HepG2 (cell line): ENCODE measurements around the gene KDM8. TPM values are rescaled to one million over a fixed set of nuclear protein-coding genes. Genes with fewer than 3 reads are reported as not detected.

ENCODE experiments used
- ATF2 ChIP-seq: sonication (generic); formaldehyde crosslinking; IDR thresholded peaks from 2 replicates; pipeline ENCODE4 v1.4.0; 2020; ENCODE audit warnings: missing genetic modification reagents
- CBFB ChIP-seq: sonication (generic); formaldehyde crosslinking; IDR thresholded peaks from 2 replicates; pipeline ENCODE4 v1.4.0; 2020; ENCODE audit warnings: missing genetic modification reagents
- CTCF ChIP-seq: sonication (generic); formaldehyde crosslinking; IDR thresholded peaks from 2 replicates; pipeline ENCODE4 v1.5.0; 2020; ENCODE audit warnings: mild to moderate bottlenecking, missing genetic modification reagents, moderate library complexity
- DBP ChIP-seq: sonication (generic); formaldehyde crosslinking; IDR thresholded peaks from 2 replicates; pipeline ENCODE4 v1.4.0; 2020; ENCODE audit warnings: missing genetic modification reagents; ENCODE audit errors: not compliant biosample characterization
- EEA1 ChIP-seq: sonication (generic); formaldehyde crosslinking; IDR thresholded peaks from 2 replicates; pipeline ENCODE4 v1.5.1; 2020; ENCODE audit warnings: mild to moderate bottlenecking, missing genetic modification reagents, borderline replicate concordance
- HCFC1 ChIP-seq: fragments of 150-350 bp; IDR thresholded peaks from 2 replicates; pipeline ENCODE4 v1.6.1; 2014; ENCODE audit warnings: low read depth, low read length
- HNF4A ChIP-seq: sonication (generic); formaldehyde crosslinking; IDR thresholded peaks from 2 replicates; pipeline ENCODE4 v1.4.0; 2020; ENCODE audit warnings: missing genetic modification reagents
- KAT8 ChIP-seq: IDR thresholded peaks from 2 replicates; pipeline ENCODE4 v1.6.1; 2016; ENCODE audit warnings: missing genetic modification reagents, missing compliant biosample characterization
- KDM6A ChIP-seq: IDR thresholded peaks from 2 replicates; pipeline ENCODE4 v1.6.1; 2016; ENCODE audit warnings: low read depth
- KLF9 ChIP-seq: IDR thresholded peaks from 2 replicates; pipeline ENCODE4 v1.6.1; 2016; ENCODE audit warnings: low read depth
- MAFG ChIP-seq: sonication (generic); formaldehyde crosslinking; IDR thresholded peaks from 2 replicates; pipeline ENCODE4 v1.5.1; 2020; ENCODE audit warnings: mild to moderate bottlenecking, missing genetic modification reagents
- TCF7L2 ChIP-seq: IDR thresholded peaks from 2 replicates; pipeline ENCODE4 v1.6.1; 2011; ENCODE audit warnings: mild to moderate bottlenecking, low read depth, low read length, moderate library complexity
- TGIF2 ChIP-seq: IDR thresholded peaks from 2 replicates; pipeline ENCODE4 v1.6.1; 2016; ENCODE audit warnings: control low read depth, missing compliant biosample characterization
- THRA ChIP-seq: sonication (generic); formaldehyde crosslinking; IDR thresholded peaks from 2 replicates; pipeline ENCODE4 v1.4.0; 2020; ENCODE audit warnings: missing genetic modification reagents, borderline replicate concordance
- ZBTB37 ChIP-seq: sonication (generic); formaldehyde crosslinking; IDR thresholded peaks from 2 replicates; pipeline ENCODE4 v1.4.0; 2020; ENCODE audit warnings: mild to moderate bottlenecking, missing genetic modification reagents
- ZC3H4 ChIP-seq: sonication (generic); formaldehyde crosslinking; IDR thresholded peaks from 2 replicates; pipeline ENCODE4 v1.4.0; 2020; ENCODE audit warnings: missing genetic modification reagents, borderline replicate concordance
- ZKSCAN8 ChIP-seq: IDR thresholded peaks from 2 replicates; pipeline ENCODE4 v1.6.1; 2016; ENCODE audit warnings: borderline replicate concordance, missing genetic modification reagents, missing compliant biosample characterization
- ZNF232 ChIP-seq: sonication (generic); formaldehyde crosslinking; IDR thresholded peaks from 2 replicates; pipeline ENCODE4 v1.4.0; 2020; ENCODE audit warnings: missing genetic modification reagents, borderline replicate concordance
- ZNF296 ChIP-seq: sonication (generic); formaldehyde crosslinking; conservative IDR thresholded peaks from 2 replicates; pipeline ENCODE4 v1.5.0; 2020; ENCODE audit warnings: mild to moderate bottlenecking, missing genetic modification reagents
- ZNF329 ChIP-seq: sonication (generic); formaldehyde crosslinking; IDR thresholded peaks from 2 replicates; pipeline ENCODE4 v1.9.0; 2021; ENCODE audit warnings: low read depth, mild to moderate bottlenecking, missing genetic modification reagents
- ZNF512 ChIP-seq: sonication (generic); formaldehyde crosslinking; IDR thresholded peaks from 2 replicates; pipeline ENCODE4 v1.4.0; 2020; ENCODE audit warnings: mild to moderate bottlenecking, missing genetic modification reagents
- ZNF768 ChIP-seq: sonication (generic); formaldehyde crosslinking; IDR thresholded peaks from 2 replicates; pipeline ENCODE4 v1.4.0; 2020; ENCODE audit warnings: missing genetic modification reagents
- polyA plus RNA-seq, 8 experiments: library from polyadenylated mRNA; depleted of rRNA in 3 of 8; stranded (reverse) in 7 of 8; unstranded in 1 of 8; fragments of >200 nt; fragmentation: Illumina TruSeq in 4 of 8; extraction: Trizol in 4 of 8; gene quantifications; 2 replicates each; pipeline versions ENCODE4 v1.2.1 to v1.2.3, GENCODE V29; 2011 to 2016; ENCODE audit warnings: low read depth in 4 of 8, missing spikeins in 1 of 8, mixed read lengths in 1 of 8; ENCODE audit not compliant: insufficient read depth in 1 of 8
- total RNA-seq, 5 experiments: library from RNA; depleted of rRNA; stranded (reverse); fragments of >200 nt; fragmentation: Illumina TruSeq; extraction: Trizol; gene quantifications; 2 replicates each; pipeline ENCODE4 v1.2.3, GENCODE V29; 2016; ENCODE audit warnings: low read depth in 1 of 5

The KDM8 gene
- total and polyA plus RNA-seq, 2 of the 13 experiments (the other 11 are each of a cell fraction or from before 2014, with no cell fraction given) = 3.3 to 8.6 TPM

- no peak for TF ChIP-seq CTCF (CRISPR knock-in tag)
- no peak for TF ChIP-seq KLF9 (CRISPR knock-in tag)
- no peak for TF ChIP-seq TGIF2 (CRISPR knock-in tag)
- TF ChIP-seq ZBTB37 (CRISPR knock-in tag) = no peak
- TF ChIP-seq KAT8 (CRISPR knock-in tag) = peak; percentile 52
- TF ChIP-seq THRA (CRISPR knock-in tag) = no peak
- TF ChIP-seq ZNF768 (CRISPR knock-in tag) = no peak; the same call in 1 of the 2 replicates
- TF ChIP-seq MAFG = no peak
- TF ChIP-seq HCFC1 = no peak
- no peak for TF ChIP-seq ZNF232 (CRISPR knock-in tag)
- TF ChIP-seq ZNF329 = no peak
- no peak for TF ChIP-seq DBP (CRISPR knock-in tag)
- TF ChIP-seq ZC3H4 (CRISPR knock-in tag) = no peak
- TF ChIP-seq CBFB (CRISPR knock-in tag) = no peak
- no peak for TF ChIP-seq ZNF512
- TF ChIP-seq TCF7L2 = no peak
- TF ChIP-seq ZKSCAN8 (CRISPR knock-in tag) = peak; percentile 63; the same call in 1 of the 2 replicates
- TF ChIP-seq ATF2 (CRISPR knock-in tag) = no peak
- TF ChIP-seq HNF4A = peak; percentile 93
- no peak for TF ChIP-seq EEA1 (CRISPR knock-in tag)
- peak; percentile 55; the same call in 1 of the 2 replicates for TF ChIP-seq KDM6A (CRISPR knock-in tag)
- no peak for TF ChIP-seq ZNF296 (CRISPR knock-in tag)
These were observed 66.2 kb downstream of the KDM8 start (continued) for GRCh38 chr16:27269300-27270150.
